ENCODE data around the gene UXT.

UXT gene

DNA sequence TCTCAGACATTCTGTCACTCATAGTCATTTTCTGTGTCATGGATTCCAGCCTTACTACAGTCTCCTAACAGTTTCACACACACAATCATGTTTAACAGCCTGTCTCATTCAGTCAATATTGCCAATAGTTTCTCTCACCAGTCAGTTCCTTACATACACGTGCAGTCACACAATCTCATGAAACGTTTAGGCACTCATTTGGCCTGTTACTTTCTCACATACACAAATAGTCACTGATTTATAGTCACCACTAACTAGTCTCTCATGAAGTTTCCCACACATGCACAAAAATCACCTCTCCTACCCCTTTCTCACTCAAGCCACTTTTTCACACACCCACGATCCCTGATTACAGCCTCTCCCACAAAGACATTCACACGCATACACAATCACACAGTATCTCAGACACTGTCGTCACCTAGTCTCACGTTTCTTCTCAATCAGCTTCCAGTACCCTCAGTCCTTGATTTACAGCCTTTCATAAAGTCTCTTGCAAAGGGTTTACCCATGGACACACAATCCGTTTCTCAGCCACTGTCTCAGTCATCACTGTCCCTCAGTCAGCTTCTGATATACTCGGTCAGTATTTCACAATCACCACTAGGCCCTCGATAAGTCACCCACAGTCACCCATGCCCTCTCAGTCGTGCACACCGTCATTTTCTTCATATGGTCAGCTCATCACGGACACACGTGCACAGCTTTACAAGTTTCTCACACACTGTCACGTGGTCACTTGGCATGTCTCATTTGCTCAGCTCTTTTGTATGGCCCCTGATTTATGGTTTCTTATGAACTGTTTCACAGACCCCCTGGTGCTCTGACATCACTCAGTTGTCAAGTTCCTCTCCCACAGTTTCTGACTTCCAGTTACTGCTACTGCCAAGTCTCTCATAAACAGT lies 25.0 kb downstream of the UXT start:
- H3K4me3 Mint-ChIP-seq, result no peak overlapping the region
- TF ChIP-seq, protein P1, sequence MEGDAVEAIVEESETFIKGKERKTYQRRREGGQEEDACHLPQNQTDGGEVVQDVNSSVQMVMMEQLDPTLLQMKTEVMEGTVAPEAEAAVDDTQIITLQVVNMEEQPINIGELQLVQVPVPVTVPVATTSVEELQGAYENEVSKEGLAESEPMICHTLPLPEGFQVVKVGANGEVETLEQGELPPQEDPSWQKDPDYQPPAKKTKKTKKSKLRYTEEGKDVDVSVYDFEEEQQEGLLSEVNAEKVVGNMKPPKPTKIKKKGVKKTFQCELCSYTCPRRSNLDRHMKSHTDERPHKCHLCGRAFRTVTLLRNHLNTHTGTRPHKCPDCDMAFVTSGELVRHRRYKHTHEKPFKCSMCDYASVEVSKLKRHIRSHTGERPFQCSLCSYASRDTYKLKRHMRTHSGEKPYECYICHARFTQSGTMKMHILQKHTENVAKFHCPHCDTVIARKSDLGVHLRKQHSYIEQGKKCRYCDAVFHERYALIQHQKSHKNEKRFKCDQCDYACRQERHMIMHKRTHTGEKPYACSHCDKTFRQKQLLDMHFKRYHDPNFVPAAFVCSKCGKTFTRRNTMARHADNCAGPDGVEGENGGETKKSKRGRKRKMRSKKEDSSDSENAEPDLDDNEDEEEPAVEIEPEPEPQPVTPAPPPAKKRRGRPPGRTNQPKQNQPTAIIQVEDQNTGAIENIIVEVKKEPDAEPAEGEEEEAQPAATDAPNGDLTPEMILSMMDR (IDR thresholded peaks at IDR 0.05), result no peak
- no peak overlapping the region for H3K27ac Mint-ChIP-seq
- peaks cover 13% of the 10 kb centered on the region for H3K36me3 Mint-ChIP-seq (ENCODE audit: low read depth)
- H3K4me1 Mint-ChIP-seq, result peaks cover 8% of the 10 kb centered on the region
- no peaks in the 10 kb centered on the region for H3K27me3 Mint-ChIP-seq (ENCODE audit: low read depth, poor library complexity)
- DNase-seq, result no peak
- peaks cover 30% of the 10 kb centered on the region for H3K9me3 Mint-ChIP-seq

DNA sequence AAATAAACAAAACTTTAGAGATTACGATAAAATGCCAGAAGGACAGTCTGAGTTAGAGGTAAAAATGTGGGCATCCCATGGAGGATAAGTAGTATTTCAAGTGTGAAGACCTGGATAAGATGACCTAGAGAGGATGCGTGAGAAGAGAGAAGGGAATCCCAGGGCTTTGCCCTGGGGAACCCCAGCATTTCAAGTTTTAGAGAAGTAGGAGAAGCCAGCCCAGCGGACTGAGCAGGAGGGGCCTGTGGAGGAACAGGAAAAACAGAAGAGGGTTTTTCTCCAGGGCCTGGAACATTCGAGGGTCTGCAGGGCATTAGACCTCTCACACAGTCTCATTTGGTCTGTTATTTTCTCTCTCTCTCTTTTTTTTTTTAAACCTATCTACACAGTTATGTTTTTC lies 26.3 kb downstream of the UXT start:
- Mint-ChIP-seq H3K27ac (no peak overlapping the region), H3K36me3 (ENCODE audit: low read depth) (peaks cover 13% of the 10 kb centered on the region), H3K9me3 (peaks cover 33% of the 10 kb centered on the region), H3K27me3 (ENCODE audit: low read depth, poor library complexity) (no peaks in the 10 kb centered on the region), H3K4me3 (no peak overlapping the region), H3K4me1 (peaks cover 10% of the 10 kb centered on the region)
- DNase-seq, result no peak
- TF ChIP-seq, protein P1 (IDR thresholded peaks at IDR 0.05), result no peak

DNA sequence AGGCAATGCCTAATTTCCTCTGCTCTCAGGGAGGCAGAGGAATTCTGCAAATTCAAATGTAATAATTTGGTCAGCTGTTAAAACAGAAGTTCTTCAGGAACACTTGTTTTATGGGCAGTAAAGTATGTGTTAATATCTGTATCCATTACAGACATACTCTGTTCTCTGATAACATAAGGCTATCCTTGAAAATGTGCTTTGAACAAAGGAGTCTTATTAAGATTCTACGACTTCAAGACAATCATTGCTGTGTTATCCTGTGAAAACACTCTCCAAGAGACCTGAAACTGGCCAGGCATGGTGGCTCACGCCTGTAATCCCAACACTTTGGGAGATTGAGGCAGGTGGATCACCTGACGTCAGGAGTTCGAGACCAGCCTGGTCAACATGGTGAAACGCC lies 27.3 kb downstream of the UXT start:
- Mint-ChIP-seq H3K4me1 (peaks cover 10% of the 10 kb centered on the region), H3K9me3 (peaks cover 26% of the 10 kb centered on the region), H3K27me3 (ENCODE audit: low read depth, poor library complexity) (no peaks in the 10 kb centered on the region), H3K36me3 (ENCODE audit: low read depth) (peaks cover 5% of the 10 kb centered on the region), H3K4me3 (no peak overlapping the region), H3K27ac (no peak overlapping the region)
- TF ChIP-seq, protein P1 (IDR thresholded peaks at IDR 0.05), result no peak
- no peak for DNase-seq

DNA sequence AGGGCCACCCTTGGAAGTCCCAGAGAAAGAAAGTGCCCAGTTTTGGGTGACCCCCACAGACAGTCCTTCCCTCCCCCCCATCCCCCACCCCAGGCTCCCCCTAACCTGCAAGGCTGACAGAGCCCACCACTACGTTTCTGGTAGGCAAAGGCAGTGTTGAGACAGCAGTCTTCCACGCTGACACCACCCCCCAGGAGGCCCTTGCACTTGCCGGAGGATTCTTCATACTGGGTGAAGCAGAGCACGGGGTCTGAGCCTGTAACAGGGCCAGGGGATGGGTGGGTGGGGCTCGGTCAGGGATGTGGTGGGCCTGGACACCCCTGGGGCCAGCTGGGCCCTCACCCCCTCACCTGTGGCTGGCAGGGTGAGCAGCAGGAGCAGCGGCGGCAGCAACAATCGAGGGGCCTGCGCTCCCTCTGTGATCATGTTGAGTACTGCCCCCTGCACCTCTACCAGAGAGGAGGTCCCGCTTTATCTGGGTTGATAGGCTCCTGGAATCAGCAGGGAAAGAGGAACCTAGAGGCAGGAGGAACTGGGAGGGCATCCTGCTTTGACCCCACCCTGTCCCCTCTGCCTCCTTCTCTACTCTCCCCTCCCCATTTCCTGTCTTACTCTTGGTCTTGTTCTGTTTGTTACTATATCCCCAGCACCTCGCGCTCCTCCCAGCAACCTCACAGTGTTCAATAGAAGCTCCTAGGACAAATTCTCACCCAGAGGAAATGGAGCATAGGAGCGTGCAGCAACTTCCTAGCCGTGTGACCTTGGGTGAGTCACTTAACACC lies 29.4 kb downstream of the UXT start, which contains the start of gene CFP:
CFP (minus strand) TSS at position 512 of the 782 bp plus-strand sequence; CDS start at position 426, 86 bp downstream.
- Mint-ChIP-seq H3K27me3 (ENCODE audit: low read depth, poor library complexity) (peaks cover 3% of the 10 kb centered on the region), H3K4me1 (peaks cover 10% of the 10 kb centered on the region), H3K4me3 (no peak within 1 kb of the TSS), H3K27ac (no peak within 1 kb of the TSS), H3K9me3 (peaks cover 42% of the 10 kb centered on the region), H3K36me3 (ENCODE audit: low read depth) (no peaks in the 10 kb centered on the region)
- TF ChIP-seq, protein P1 (IDR thresholded peaks at IDR 0.05), result no peak
- DNase-seq, result no peak

DNA sequence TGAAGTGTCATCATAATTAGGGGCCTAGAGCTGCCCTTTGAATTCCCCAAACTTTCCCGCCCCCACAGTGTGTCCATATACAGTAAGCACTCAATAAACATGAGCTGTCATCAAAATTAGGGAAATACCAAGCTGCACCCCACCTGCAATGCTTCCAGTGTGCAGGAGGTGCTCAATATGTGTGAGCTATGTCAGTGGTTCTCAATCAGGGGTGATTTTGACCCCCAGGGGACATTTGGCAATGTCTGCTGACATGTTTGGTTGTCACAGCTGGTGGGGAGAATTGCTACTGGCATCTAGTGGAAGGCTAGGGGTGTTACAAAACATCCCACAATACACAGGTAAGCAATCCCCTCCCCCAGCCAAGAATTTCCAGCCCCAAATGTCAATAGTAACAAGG lies 30.0 kb downstream of the UXT start:
- Mint-ChIP-seq H3K27ac (no peak overlapping the region), H3K36me3 (ENCODE audit: low read depth) (no peaks in the 10 kb centered on the region), H3K4me3 (no peak overlapping the region), H3K9me3 (peaks cover 45% of the 10 kb centered on the region), H3K27me3 (ENCODE audit: low read depth, poor library complexity) (peaks cover 3% of the 10 kb centered on the region), H3K4me1 (peaks cover 12% of the 10 kb centered on the region)
- no peak for DNase-seq
- TF ChIP-seq, protein P1 (IDR thresholded peaks at IDR 0.05), result no peak

All from nephron progenitor cell (in vitro differentiated cells).